Measurements from ENCODE around the gene KDSR.

DNA sequence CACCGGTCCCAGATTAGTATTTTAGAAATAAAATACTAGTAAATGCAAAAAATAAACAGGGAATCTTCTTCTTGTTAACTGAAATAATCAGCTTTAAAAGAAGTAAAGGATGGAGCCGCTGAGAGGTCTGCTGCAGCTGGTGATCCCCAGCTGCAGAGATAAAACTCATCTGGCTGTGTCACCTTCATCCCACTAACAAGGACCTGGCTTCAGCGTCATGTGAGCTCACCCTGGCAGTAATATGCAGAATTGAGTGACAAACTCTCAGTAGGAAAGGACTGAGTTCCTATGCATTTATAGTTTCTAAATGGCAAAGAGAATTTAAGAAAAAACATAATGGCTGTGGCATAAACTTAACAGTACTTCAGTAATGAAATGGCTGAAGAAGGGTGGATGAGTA lies 27.9 kb upstream of the KDSR start:
- TF ChIP-seq, protein P1, sequence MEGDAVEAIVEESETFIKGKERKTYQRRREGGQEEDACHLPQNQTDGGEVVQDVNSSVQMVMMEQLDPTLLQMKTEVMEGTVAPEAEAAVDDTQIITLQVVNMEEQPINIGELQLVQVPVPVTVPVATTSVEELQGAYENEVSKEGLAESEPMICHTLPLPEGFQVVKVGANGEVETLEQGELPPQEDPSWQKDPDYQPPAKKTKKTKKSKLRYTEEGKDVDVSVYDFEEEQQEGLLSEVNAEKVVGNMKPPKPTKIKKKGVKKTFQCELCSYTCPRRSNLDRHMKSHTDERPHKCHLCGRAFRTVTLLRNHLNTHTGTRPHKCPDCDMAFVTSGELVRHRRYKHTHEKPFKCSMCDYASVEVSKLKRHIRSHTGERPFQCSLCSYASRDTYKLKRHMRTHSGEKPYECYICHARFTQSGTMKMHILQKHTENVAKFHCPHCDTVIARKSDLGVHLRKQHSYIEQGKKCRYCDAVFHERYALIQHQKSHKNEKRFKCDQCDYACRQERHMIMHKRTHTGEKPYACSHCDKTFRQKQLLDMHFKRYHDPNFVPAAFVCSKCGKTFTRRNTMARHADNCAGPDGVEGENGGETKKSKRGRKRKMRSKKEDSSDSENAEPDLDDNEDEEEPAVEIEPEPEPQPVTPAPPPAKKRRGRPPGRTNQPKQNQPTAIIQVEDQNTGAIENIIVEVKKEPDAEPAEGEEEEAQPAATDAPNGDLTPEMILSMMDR (IDR thresholded peaks at IDR 0.05) = no peak
- no peak for TF ChIP-seq POLR2A (IDR thresholded peaks at IDR 0.05)
